ENCODE data around the gene POLR1F.

- TF ChIP-seq CTCF (IDR thresholded peaks at IDR 0.05) (no peak), POLR2A (IDR thresholded peaks at IDR 0.05) (no peak), EP300 (IDR thresholded peaks at IDR 0.05) (no peak), POLR2AphosphoS5 (IDR thresholded peaks at IDR 0.05) (no peak)
Observed at GRCh38 chr7:19698331-19698730, 10.5 kb downstream of the POLR1F start.
